Inferior parietal cortex (tissue), 1 donor: Measurements from ENCODE around the gene XRCC5.

Experiments used
- DNase-seq: peaks from one replicate; pipeline ENCODE4 v3.0.0-alpha.2; 2016; ENCODE audit errors: extremely low spot score

Gene XRCC5

DNA sequence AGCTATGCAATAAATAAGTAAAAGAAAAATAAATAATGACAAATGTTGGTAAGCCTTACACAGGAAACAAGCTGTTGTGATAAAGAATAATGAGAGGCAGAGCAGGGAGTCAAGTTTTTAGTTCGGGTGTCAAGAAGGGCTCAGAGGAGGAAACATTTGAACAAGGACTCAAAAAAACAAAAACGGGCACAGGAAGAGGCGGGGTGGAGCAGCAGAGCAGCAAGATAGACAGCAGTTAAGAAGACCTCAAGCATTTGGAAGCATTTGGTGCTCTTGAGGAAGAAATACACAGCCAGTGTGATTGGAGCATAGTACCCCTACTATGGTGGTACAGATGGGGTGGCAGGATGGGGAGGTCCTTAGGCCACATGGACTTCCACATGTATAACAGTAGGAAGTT is 24.6 kb upstream of the XRCC5 start:
- no peak for DNase-seq

DNA sequence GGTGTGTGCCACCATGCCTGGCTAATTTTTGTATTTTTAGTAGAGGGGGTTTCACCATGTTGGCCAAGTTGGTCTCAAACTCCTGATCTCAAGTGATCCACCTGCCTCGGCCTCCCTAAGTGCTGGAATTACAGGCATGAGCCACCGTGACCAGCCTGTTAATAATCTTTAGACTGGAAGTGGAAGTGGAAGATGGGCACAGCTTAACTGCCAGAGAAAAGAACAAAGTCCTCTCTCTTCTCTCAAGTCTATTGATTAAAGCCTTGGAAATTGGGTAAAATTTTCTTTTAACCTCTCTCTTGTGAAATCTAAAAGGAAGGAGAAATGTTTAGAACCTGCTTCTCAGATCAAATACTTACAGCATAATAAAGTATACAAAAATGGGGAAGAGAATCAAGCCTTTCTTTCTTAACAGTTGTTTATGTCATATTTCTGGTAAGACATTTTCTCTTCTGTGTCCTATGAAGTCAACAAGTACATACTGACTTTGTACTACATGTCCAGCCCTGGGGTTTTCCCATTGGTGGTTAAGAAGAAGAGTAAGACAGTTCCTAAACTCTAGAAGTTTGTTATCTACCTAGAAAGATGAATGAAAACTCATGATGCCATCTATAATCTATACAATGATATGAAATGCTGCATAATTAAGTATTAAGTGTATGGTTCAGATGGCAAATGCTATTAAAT is 22.8 kb upstream of the XRCC5 start:
- no peak for DNase-seq

DNA sequence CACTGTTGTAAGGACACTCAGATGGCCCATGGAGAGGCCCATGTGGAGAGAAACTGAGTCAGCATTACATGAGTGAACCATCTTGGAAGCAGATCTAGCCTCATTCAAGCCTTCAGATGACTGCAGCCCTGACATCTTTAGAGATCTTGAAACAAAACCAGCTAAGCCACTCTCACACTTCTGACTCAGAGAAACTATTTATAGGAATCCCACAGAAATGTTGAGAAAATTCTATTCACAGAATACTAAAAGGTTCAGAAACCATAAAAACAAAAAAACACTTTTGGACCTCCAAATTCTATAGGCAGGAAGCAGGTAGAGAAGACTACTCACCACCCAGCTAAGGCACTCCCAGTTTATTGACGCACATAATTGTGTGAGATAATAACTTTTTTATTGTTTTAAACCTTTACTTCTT is 18.8 kb upstream of the XRCC5 start:
- DNase-seq: no peak

DNA sequence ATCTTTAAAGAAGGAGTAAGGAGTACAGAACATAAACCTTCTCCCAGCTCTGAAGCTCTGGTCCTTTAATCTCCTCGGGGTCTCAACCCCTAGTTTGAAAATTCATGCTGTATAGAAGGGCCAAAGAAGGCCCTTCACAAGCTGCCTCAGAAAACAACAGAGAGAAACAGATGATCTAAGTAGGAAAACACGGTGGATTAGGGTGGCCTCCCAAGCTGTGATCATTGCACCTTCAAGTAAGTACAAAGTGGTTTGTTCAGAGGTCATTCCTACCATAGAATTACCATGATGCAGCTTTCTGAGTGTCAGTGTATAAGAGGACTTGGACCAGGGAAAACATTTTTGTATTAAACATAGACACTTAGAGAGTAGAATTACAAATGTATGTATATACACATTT is 16.5 kb upstream of the XRCC5 start:
- no peak for DNase-seq

DNA sequence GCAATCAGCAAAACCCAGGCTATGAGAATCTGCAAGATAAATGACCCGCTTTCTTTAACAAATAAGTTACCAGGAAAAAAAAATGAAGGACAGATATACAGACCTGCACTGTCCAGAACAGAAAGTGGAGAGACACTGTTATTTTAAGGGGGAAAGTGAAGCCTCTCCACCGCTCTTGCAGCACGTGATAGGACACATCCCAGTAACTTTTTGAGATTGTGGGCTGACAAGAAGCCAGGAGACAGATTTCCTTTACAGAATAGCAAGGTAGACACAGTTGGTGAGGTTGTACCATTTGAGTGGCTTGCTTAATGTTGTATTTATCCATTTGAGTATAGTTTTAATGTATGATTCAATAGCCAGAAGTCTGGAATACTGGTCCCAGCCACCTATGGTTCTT is 14.4 kb upstream of the XRCC5 start:
- no peak for DNase-seq

DNA sequence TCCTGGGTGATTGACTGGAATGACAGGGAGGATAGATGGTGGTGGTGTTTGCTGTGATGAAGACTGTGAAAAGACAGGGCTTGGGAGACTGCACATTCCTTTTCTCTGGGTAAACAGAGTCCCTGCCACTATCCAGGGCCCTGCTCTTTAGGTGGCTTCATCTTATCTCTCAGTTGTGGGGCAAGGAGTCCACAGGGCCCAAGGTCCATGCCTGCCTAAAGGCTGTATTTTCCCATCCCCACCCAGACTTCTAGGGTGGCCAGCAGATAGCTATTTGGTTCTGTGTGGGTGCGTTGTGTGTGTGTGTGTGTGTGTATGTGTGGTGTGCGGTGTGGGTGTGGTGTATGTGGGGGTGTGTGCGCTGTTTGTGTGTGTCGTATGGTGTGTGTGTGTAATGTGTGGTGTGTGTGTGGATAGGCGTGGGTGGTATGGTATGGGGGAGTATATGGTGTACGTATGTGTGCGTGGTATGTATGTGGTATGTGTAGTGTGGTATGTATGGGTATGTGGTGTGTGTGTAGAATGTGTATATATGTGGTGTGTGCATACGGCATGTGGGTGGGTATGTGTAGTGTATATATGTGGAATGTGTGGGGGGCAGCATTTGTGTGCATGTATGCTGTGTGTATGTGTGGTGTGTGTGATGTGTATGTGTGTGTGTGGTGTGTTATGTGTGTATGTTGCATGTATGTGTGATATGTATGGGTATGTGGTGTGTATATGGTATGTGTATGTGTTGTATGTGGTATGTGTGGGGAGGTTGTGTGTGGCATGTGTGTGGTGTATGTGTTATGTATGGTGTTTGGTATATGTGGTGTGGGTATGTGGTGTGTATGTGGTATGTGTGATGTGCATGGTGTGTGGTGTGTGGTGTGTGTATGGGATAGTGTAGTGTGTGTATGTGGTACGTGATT is 10.5 kb upstream of the XRCC5 start:
- DNase-seq: no peak

DNA sequence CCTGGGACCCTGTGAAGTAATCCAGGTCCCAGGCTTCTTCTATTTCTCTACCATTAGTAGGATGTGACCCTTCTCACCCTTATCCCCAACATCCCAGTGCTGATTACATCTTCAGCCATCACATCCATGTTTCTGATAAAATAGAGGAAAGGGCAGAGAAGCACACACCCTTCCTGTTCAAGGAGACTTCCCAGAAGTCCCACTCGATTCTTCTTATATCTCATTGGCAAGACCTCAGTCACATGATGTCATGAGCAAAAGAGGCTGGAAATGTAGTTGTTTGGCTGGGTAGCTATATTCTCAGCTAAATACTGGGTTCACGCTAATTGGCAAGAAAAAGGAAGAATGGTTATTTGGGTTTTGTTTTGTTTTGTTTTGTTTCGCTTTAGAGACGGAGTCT is 8.0 kb upstream of the XRCC5 start:
- DNase-seq: no peak

DNA sequence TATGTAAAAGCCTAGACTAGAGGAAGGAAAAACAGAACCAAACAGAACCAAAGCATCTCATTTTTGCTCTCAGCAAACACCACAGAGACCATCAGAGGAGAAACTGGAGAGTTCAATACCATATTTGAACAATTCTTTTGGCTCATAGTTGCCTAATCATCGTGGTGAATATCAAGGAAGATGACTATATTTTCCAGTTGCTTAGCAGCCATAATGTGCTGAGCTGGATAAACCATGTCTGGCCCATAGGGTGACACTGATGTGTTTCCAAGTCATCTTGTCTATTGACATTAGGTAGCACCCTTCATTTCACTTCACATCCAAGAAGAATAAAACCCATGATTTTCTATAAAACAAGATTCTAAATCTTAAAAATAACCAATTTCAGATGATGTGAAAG is 5.9 kb upstream of the XRCC5 start:
- DNase-seq: no peak

DNA sequence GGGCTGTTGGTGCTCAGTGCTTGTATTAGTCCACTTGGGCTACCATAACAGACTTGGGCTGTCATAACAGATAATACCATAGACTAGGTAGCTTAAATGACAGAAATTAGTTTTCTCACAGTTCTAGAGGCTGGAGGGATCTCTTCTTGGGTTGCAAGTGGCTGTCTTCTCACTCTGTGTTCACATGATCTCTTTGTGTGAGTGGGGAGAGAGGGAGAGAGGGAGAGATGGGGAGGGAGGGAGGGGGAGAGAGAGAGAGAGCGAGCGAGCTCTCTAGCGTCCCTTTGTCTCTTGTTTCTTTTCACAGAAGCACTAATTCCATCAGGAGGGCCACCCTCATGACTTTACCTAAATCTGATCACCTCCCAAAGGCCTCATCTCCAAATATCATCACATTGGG is 4.5 kb upstream of the XRCC5 start:
- DNase-seq: no peak

DNA sequence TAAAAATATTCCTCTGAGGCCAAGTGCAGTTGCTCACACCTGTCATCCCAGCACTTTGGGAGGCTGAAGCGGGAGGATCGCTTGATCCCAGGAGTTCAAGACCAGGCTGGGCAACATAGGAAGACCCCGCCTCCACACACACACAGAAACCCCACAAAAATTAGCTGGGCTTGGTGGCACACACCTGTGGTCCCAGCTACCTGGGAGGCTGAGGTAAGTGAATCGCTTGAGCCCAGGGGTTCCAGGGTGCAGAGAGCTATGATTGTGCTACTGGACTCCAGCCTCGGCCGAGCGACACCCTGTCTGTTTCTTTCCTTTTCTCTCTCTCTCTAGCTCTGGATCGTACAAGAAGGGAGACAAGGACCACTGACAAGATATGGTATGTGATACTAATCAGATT is 1.8 kb upstream of the XRCC5 start:
- DNase-seq: no peak

DNA sequence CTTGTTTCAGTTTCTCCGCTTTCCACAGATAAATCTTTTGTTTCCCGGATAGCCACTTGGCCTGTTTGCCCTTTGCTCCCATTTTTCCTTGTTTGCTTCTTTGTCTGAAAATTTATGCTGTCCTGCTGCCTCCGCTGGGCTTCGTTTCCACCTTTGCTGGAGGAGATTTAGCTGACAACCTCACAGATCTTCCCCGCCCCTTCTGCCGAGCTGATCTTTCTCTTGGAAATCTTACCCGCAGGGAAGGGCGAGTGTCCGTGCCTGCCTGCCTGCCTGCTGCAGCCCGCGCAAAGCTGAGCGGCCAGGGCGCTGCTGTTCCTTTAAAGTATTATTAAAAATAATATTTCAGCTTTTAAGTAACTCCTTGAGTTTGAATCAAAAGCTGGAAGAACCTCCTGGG is 1.4 kb upstream of the XRCC5 start:
- DNase-seq: no peak

DNA sequence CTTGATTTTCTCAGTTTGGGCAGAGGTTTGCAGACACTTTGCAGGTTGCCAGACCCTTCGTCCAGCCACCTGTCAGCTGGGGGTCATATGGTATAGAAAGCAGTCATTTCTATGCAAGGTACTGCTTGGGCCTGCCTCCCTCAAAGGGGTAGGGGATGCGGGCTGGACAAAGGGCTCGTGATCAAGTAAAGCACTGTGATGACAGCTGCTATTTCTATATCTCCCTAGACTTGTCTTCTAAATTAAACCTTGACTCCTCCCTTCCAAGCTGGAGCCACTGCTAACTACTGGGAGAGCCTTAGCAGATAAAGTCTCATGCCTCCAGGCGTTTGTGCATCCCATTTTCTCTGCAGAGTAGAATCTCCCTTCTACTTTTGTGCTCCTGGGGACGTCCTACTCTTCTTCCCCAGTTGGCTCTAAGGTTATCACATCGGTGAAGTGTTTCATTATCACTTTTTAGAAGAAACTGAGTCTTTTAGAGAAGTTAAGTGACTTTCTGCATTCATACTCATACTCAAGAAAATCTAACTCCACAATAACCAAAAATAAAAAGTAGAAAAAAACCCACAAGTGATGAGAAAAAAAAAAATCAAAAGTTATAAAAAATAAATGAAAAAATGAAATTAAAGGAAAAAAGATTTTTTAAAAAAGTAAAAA is 710 bp upstream of the XRCC5 start:
- no peak for DNase-seq

DNA sequence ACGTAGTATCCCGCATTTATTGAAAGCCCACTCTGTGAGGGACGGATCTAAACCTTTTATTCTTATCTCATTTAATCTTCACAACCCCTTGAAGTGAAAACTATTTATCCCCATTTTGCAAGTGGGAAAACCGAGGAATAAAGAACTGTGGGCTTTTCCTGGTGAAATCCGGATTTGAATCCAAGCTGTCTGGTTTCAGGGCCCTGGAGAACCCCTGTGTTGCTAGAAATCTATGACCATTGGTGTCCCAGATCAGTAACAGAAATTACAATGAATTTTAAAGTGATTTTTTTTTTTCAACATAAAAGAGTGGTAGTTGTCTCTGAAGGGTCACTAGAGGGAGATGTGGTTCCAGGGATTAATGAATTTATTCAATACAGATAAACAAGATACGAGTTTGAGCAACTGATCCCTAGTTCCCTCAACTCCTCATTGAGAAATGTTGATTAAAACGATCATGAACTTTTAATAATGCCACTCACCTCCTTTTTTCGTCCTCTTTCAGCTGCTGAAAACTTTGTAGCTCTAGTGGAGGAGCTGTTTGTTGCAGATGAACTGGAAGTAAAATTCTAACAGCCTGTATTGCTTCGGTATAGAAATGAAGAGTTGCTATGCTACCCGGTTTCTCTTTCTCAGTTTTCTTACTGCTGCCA is 940 bp downstream of the XRCC5 start:
- no peak for DNase-seq

DNA sequence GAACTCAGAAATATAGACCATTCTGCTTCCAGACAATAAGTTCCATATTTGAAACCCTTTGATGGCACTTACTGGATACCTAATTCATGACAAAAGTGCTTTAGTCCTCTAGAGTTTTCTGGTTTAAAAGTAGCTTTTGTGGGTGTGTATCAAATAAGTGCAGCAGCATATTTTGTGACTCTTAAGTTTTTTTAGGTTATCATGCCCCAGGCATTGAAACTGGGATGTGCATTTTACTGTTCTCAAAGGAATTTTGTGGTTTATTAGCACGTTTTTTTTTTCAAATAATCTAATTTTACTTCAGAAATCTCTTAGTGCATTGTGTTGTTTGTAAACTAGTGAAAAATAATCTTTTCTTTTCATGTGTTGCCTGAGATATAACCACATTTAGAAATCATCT is 1.5 kb downstream of the XRCC5 start:
- DNase-seq: no peak

DNA sequence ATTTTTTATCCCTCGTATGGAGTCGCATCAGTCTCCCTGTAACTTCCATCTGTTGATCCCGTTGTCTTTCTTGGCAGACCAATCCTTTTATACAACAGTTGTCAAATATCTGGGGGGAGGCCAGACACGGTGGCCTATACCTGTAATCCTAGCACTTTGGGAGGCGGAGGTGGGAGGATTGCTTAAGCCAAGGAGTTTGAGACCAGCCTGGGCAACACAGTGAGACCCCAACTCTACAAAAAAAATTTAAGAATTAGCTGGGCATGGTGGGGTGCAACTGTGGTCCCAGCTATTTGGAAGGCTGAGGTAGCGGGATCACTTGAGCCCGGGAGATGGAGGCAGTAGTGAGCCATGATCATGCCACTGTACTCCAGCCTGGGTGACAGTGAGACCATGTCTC is 2.0 kb downstream of the XRCC5 start:
- DNase-seq: no peak

DNA sequence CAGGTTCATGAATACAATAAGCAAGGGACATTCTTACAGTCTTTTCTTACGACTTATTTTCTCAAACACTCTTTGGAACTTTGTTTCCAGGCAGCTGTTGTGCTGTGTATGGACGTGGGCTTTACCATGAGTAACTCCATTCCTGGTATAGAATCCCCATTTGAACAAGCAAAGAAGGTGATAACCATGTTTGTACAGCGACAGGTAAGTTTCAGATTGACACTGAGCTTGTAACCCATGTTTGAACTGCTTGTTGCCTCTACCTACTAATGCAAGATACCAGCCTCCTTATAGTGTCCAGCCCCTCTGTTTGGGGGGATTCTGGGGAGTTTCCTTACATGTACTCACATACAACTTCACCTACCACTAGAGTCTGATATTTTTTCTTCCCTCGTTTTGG is 3.8 kb downstream of the XRCC5 start:
- no peak for DNase-seq

DNA sequence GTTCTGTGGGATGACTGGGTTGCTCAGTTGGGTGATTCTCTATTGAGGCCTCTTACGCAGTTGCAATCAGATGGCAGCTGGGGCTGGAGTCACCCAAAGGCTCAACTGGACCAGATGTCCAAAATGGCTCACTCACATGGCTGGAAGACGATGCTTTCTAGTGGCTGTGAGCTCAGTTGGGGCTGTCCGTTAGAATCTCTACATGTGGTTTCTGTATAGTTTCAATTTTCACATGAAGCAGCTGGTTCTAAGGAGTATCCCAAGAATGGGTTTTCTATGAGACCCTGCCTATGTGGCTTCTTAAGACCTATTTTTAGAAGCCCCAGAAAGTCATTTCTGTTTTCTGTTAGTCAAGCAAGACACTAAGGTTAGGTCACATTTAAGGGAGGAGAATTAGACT is 4.4 kb downstream of the XRCC5 start:
- DNase-seq: no peak

DNA sequence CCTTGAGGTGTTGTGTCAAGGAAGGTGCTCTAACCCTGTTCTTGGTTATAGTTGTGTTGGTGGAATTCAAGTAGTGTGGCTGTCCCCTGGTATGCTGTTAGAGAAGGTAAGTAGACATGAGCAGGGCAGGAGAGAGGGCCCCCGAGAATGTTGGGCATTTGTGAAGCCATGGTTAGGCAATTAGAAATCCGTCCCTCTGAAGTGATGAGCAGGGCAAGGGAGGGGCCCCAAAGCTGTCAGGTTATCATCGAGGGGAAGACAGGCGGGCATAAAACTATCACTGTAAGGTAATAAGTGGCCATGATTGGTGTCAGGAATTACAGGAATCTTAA is 5.2 kb downstream of the XRCC5 start:
- no peak for DNase-seq

DNA sequence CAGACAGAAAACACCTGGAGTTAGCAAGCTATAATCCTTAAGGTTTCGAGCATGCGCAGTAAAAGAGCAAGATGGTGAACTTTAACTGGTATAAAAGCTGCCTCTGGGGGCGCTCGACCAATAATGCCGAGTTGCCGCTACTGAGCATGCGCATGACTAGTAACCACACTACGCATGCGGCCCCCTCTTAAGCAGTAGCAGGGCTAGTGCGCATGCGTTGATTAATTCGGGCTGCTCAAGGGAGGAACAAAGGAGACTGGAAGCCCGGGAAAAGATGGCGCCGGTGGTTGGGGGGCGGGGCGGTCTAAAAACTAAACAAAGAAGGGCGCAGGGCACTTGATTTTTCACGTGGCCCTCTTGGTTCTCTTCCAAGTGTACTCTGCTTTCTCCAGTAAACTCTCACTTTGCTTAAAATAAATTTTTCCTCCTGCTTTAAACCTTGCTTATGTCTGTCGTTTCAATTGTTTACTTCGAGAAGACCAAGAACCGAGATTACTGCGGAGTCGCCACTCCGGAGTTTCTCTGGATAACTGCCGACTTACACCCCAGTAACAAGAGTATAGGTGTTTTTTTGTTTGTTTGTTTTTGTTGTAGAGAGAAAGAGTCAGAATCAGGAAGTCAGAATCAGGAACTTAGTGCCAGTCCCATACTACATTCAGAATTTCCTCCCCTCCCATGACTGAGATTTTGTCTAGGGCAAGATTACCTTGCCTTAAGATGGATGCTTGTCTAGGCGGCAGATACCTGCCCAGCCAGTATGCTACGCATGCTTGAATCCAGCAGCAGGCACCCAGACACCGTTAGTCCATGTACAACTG is 5.8 kb downstream of the XRCC5 start:
- DNase-seq: peak; percentile 98

DNA sequence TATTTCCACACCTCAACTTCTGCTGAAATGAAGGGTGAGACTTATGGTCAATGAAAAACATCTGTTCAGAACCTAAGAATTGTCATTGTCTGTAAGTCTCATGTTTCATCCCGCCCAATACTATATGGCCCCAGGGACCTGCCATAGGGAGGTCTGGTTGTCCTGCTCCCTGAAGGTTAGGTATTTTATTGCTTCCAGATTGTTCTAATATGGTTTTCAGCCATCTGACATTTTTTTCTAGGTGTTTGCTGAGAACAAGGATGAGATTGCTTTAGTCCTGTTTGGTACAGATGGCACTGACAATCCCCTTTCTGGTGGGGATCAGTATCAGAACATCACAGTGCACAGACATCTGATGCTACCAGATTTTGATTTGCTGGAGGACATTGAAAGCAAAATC is 7.3 kb downstream of the XRCC5 start:
- no peak for DNase-seq

DNA sequence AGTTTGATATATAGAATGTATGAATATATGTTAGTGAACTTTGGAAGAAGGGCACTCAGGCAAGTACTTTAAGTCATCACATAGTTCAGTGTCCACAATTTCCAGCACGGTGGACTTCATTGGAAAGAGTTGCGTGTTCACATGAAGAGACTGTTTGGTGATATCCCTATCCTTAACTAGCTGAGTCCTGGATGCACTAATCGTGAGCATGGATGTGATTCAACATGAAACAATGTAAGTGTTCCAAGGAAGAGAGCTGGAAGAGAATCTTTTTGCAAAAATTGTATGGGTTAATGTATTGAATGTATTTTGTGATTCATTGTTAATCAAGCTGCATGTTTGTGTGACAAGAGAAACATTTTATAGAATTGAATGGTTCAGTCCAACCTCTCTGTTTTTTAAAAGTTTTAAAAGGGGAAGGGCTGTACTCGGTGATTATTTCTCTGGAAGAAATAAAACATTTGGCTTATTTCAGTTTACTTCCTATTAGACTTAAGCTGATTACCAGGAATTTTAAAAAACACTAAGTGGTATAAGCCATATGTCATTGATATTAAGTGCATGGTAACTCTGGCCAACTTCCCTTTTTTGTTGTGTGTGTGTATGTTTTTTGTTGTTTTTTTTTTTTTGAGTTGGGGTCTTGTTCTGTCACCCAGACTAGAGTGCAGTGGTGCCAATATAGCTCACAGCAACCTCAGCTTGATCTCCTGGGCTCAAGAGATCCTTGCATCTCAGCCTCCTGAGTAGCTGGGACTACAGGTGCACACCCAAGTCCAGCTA is 8.6 kb downstream of the XRCC5 start:
- no peak for DNase-seq
